K562 (cell line): Measurements from ENCODE around the gene PIGH. TPM values are rescaled to one million over a fixed set of nuclear protein-coding genes. Genes with fewer than 3 reads are reported as not detected.

ENCODE experiments used
- ATF1 ChIP-seq, 2 experiments: fragments of 450-650 bp in 1 of 2; IDR thresholded peaks; 2 replicates each; pipeline ENCODE4 v1.6.1; 2016; ENCODE audit warnings: missing compliant biosample characterization in 1 of 2, missing genetic modification characterization in 1 of 2
- ETV1 ChIP-seq: fragments of 450-650 bp; conservative IDR thresholded peaks from 2 replicates; pipeline ENCODE4 v1.6.1; 2016; ENCODE audit warnings: missing genetic modification characterization, control low read depth, low read depth, missing compliant biosample characterization
- GATAD2A ChIP-seq: fragments of 450-650 bp; IDR thresholded peaks from 2 replicates; pipeline ENCODE4 v1.6.1; 2017
- MAZ ChIP-seq, 2 experiments: fragments of 450-650 bp in 1 of 2; sonication (generic) in 1 of 2; formaldehyde crosslinking; IDR thresholded peaks in 1 of 2; conservative IDR thresholded peaks in 1 of 2; 2 replicates each; pipeline versions ENCODE4 v1.4.0 to v1.5.0; 2020; ENCODE audit warnings: mild to moderate bottlenecking in 1 of 2, missing genetic modification reagents in 1 of 2
- SIRT6 ChIP-seq: IDR thresholded peaks from one replicate; pipeline ENCODE4 v1.6.1; 2012; ENCODE audit warnings: low read depth, mild to moderate bottlenecking, control low read depth, inconsistent platforms, low read length, moderate library complexity
- TAL1 ChIP-seq: fragments of 450-650 bp; IDR thresholded peaks from 2 replicates; pipeline ENCODE4 v1.6.1; 2016; ENCODE audit warnings: mild to moderate bottlenecking
- ZNF696 ChIP-seq: fragments of 250-450 bp; sonication (Bioruptor Pico); conservative IDR thresholded peaks from 2 replicates; pipeline ENCODE4 v1.4.0; 2020; ENCODE audit warnings: mild to moderate bottlenecking, moderate library complexity
- polyA plus RNA-seq, 8 experiments: library from polyadenylated mRNA; depleted of rRNA in 4 of 8; stranded (reverse) in 5 of 8; unstranded in 3 of 8; fragments of >200 nt; fragmentation: Nextera tagmentation in 2 of 8; fragmentation: Illumina TruSeq in 1 of 8; extraction: Ambion mirVana in 2 of 8; extraction: Trizol in 1 of 8; gene quantifications; 2 replicates each; pipeline versions ENCODE4 v1.2.1 to v1.2.3, GENCODE V29; 2011 to 2014; ENCODE audit warnings: inconsistent platforms in 1 of 8, missing spikeins in 1 of 8
- total RNA-seq, 7 experiments: library from RNA; depleted of rRNA in 6 of 7; stranded (reverse); fragments of >200 nt in 6 of 7; fragmentation: Illumina TruSeq in 2 of 7; extraction: Trizol in 2 of 7; gene quantifications; 2 replicates each; pipeline versions ENCODE4 v1.2.1 to v1.2.3, GENCODE V29; 2011 to 2021; ENCODE audit warnings: low replicate concordance in 1 of 7
- TF ChIP-seq, protein P1 (sequence below): sonication (generic); formaldehyde crosslinking; IDR thresholded peaks from 2 replicates; pipeline ENCODE4 v1.8.0; 2023; ENCODE audit warnings: mild to moderate bottlenecking, missing genetic modification reagents
- TF ChIP-seq, protein P2 (sequence below), 2 experiments: IDR thresholded peaks in 1 of 2; conservative IDR thresholded peaks in 1 of 2; 2 replicates each; pipeline ENCODE4 v1.6.1; 2016; ENCODE audit warnings: low read depth in 2 of 2, mild to moderate bottlenecking in 1 of 2, missing compliant biosample characterization in 1 of 2, missing genetic modification characterization in 1 of 2, moderate library complexity in 1 of 2
- TF ChIP-seq, protein P3 (sequence below): fragments of 450-650 bp; formaldehyde crosslinking; IDR thresholded peaks from 2 replicates; pipeline ENCODE4 v1.4.0; 2022; ENCODE audit warnings: missing genetic modification characterization
- TF ChIP-seq, protein P4 (sequence below): sonication (generic); formaldehyde crosslinking; IDR thresholded peaks from 2 replicates; pipeline ENCODE4 v1.5.0; 2020; ENCODE audit warnings: missing genetic modification reagents
- TF ChIP-seq, protein P5 (sequence below): fragments of 200-800 bp; sonication (Bioruptor generic); IDR thresholded peaks from 2 replicates; pipeline ENCODE4 v1.6.1; 2017; ENCODE audit warnings: missing genetic modification characterization, missing compliant biosample characterization
- TF ChIP-seq, protein P6 (sequence below): sonication (generic); formaldehyde crosslinking; IDR thresholded peaks from 2 replicates; pipeline ENCODE4 v1.8.1; 2023; ENCODE audit warnings: mild to moderate bottlenecking, missing genetic modification reagents

Gene PIGH
- total and polyA plus RNA-seq, 9 of the 15 experiments (the other 6 are each of a cell fraction or from before 2014, with no cell fraction given), result 21.1 to 53.4 (median 24.7) TPM

DNA sequence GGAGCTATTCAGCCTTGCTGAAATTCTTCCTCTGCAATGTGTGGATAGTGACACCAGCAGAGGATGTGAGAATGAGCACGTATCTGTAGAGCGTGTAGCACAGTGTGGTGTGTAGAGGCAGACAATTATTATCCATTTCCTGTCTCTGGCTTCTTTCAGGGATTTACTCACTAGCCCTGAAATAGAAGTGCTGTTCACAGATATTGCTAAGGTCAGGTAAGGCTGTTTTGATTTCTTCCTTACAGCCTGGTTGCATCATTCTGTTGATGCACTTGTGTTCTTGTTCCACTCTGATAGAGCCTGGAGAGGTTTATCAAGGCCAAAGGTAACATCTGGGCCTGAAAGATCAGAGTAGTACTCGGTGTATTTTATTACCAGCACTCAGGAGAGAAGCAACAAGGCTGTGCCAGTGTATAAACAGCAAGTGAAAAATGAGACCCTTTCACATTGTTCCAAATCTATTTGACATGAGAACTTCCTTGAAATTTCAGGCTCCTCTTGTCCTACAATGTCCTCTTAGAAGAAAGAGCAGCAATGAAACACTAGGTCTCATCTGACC is 36.4 kb upstream of the PIGH start (continued):
- TF ChIP-seq, protein P1, sequence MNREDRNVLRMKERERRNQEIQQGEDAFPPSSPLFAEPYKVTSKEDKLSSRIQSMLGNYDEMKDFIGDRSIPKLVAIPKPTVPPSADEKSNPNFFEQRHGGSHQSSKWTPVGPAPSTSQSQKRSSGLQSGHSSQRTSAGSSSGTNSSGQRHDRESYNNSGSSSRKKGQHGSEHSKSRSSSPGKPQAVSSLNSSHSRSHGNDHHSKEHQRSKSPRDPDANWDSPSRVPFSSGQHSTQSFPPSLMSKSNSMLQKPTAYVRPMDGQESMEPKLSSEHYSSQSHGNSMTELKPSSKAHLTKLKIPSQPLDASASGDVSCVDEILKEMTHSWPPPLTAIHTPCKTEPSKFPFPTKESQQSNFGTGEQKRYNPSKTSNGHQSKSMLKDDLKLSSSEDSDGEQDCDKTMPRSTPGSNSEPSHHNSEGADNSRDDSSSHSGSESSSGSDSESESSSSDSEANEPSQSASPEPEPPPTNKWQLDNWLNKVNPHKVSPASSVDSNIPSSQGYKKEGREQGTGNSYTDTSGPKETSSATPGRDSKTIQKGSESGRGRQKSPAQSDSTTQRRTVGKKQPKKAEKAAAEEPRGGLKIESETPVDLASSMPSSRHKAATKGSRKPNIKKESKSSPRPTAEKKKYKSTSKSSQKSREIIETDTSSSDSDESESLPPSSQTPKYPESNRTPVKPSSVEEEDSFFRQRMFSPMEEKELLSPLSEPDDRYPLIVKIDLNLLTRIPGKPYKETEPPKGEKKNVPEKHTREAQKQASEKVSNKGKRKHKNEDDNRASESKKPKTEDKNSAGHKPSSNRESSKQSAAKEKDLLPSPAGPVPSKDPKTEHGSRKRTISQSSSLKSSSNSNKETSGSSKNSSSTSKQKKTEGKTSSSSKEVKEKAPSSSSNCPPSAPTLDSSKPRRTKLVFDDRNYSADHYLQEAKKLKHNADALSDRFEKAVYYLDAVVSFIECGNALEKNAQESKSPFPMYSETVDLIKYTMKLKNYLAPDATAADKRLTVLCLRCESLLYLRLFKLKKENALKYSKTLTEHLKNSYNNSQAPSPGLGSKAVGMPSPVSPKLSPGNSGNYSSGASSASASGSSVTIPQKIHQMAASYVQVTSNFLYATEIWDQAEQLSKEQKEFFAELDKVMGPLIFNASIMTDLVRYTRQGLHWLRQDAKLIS (CRISPR knock-in tag), result no peak
- TF ChIP-seq, protein P2, sequence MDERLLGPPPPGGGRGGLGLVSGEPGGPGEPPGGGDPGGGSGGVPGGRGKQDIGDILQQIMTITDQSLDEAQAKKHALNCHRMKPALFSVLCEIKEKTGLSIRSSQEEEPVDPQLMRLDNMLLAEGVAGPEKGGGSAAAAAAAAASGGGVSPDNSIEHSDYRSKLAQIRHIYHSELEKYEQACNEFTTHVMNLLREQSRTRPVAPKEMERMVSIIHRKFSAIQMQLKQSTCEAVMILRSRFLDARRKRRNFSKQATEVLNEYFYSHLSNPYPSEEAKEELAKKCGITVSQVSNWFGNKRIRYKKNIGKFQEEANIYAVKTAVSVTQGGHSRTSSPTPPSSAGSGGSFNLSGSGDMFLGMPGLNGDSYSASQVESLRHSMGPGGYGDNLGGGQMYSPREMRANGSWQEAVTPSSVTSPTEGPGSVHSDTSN (CRISPR knock-in tag; IDR thresholded peaks at IDR 0.05; ENCODE audit: low read depth), result no peak
- TF ChIP-seq, protein P2 (tag; conservative IDR thresholded peaks at IDR 0.05; ENCODE audit: low read depth), result 0 out of 2 replicates have a peak, but pooled peaks have one; percentile 23
- TF ChIP-seq, protein P3, sequence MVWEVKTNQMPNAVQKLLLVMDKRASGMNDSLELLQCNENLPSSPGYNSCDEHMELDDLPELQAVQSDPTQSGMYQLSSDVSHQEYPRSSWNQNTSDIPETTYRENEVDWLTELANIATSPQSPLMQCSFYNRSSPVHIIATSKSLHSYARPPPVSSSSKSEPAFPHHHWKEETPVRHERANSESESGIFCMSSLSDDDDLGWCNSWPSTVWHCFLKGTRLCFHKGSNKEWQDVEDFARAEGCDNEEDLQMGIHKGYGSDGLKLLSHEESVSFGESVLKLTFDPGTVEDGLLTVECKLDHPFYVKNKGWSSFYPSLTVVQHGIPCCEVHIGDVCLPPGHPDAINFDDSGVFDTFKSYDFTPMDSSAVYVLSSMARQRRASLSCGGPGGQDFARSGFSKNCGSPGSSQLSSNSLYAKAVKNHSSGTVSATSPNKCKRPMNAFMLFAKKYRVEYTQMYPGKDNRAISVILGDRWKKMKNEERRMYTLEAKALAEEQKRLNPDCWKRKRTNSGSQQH (CRISPR knock-in tag), result 0 out of 2 replicates have a peak, but pooled peaks have one; percentile 14
- TF ChIP-seq ETV1 (tag) (peak; percentile 83), MAZ (CRISPR knock-in tag; conservative IDR thresholded peaks at IDR 0.05 in 1 of 2, IDR thresholded peaks at IDR 0.05 in 1 of 2) (peak; percentile 16 to 59; a peak in 1 of 4 replicates), GATAD2A (no peak), SIRT6 (no peak), TAL1 (peak; percentile 99), ZNF696 (CRISPR knock-in tag) (0 out of 2 replicates have a peak, but pooled peaks have one; percentile 50), ATF1 (CRISPR knock-in tag; IDR thresholded peaks at IDR 0.05) (no peak), ATF1 (tag; IDR thresholded peaks at IDR 0.05) (peak; percentile 65; the same call in 1 of the 2 replicates)
- TF ChIP-seq, protein P4, sequence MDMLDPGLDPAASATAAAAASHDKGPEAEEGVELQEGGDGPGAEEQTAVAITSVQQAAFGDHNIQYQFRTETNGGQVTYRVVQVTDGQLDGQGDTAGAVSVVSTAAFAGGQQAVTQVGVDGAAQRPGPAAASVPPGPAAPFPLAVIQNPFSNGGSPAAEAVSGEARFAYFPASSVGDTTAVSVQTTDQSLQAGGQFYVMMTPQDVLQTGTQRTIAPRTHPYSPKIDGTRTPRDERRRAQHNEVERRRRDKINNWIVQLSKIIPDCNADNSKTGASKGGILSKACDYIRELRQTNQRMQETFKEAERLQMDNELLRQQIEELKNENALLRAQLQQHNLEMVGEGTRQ, result no peak
- TF ChIP-seq, protein P5, sequence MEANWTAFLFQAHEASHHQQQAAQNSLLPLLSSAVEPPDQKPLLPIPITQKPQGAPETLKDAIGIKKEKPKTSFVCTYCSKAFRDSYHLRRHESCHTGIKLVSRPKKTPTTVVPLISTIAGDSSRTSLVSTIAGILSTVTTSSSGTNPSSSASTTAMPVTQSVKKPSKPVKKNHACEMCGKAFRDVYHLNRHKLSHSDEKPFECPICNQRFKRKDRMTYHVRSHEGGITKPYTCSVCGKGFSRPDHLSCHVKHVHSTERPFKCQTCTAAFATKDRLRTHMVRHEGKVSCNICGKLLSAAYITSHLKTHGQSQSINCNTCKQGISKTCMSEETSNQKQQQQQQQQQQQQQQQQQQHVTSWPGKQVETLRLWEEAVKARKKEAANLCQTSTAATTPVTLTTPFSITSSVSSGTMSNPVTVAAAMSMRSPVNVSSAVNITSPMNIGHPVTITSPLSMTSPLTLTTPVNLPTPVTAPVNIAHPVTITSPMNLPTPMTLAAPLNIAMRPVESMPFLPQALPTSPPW, result peak; percentile 34; the same call in 1 of the 2 replicates
- TF ChIP-seq, protein P6, sequence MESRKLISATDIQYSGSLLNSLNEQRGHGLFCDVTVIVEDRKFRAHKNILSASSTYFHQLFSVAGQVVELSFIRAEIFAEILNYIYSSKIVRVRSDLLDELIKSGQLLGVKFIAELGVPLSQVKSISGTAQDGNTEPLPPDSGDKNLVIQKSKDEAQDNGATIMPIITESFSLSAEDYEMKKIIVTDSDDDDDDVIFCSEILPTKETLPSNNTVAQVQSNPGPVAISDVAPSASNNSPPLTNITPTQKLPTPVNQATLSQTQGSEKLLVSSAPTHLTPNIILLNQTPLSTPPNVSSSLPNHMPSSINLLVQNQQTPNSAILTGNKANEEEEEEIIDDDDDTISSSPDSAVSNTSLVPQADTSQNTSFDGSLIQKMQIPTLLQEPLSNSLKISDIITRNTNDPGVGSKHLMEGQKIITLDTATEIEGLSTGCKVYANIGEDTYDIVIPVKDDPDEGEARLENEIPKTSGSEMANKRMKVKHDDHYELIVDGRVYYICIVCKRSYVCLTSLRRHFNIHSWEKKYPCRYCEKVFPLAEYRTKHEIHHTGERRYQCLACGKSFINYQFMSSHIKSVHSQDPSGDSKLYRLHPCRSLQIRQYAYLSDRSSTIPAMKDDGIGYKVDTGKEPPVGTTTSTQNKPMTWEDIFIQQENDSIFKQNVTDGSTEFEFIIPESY, result no peak
